BE2C (cell line): ENCODE data around the gene DTX1. TPM values are rescaled to one million over a fixed set of nuclear protein-coding genes. Genes with fewer than 3 reads are reported as not detected.

Experiments
- DNase-seq: peaks from one replicate; pipeline ENCODE4 v3.0.0-alpha.2; 2020
- H3K27me3 ChIP-seq: fragments of 250-450 bp; sonication (Bioruptor Pico); 2 replicates; pipeline ENCODE4 v1.5.1; 2020; ENCODE audit warnings: mild to moderate bottlenecking
- H3K36me3 ChIP-seq: fragments of 250-450 bp; sonication (Bioruptor Pico); 2 replicates; pipeline ENCODE4 v1.5.1; 2020; ENCODE audit warnings: mild to moderate bottlenecking
- H3K4me1 ChIP-seq: fragments of 250-450 bp; sonication (Bioruptor Pico); 2 replicates; pipeline ENCODE4 v1.5.1; 2020
- H3K4me3 ChIP-seq: 2 replicates; pipeline ENCODE4 v1.5.1; 2011; ENCODE audit warnings: low read depth, low read length
- H3K9me3 ChIP-seq: fragments of 250-450 bp; sonication (Bioruptor Pico); 2 replicates; pipeline ENCODE4 v1.5.1; 2020
- CTCF ChIP-seq: IDR thresholded peaks from 2 replicates; pipeline ENCODE4 v1.5.1; 2012; ENCODE audit warnings: mild to moderate bottlenecking, low read depth, low read length
- polyA plus RNA-seq: library from polyadenylated mRNA; unstranded; fragments of >200 nt; gene quantifications from one replicate; pipeline ENCODE4 v1.2.1, GENCODE V29; 2012; ENCODE audit warnings: low read depth, missing spikeins; ENCODE audit not compliant: insufficient read length, insufficient read depth

Gene DTX1
- polyA plus RNA-seq = 11.9 TPM

GRCh38 chr12:113056631-113057488 is at the start of gene DTX1:
TSS of gene DTX1 (plus strand) at chr12:113056730. CDS start at chr12:113058193, 1,463 bp downstream.
- TF ChIP-seq CTCF = no peak
- no peaks in the 10 kb centered on the region for H3K9me3 ChIP-seq
- H3K4me3 ChIP-seq = peak within 1 kb of the TSS; percentile 58
- DNase-seq = no peak
- peaks cover 15% of the 10 kb centered on the region for H3K27me3 ChIP-seq
- H3K4me1 ChIP-seq = peaks cover 7% of the 10 kb centered on the region
- H3K36me3 ChIP-seq = no peaks in the 10 kb centered on the region

GRCh38 chr12:113007166-113007565 is 49.4 kb upstream of the DTX1 start:
- Histone ChIP-seq H3K36me3 (no peaks in the 10 kb centered on the region), H3K4me3 (no peak overlapping the region), H3K27me3 (no peaks in the 10 kb centered on the region), H3K9me3 (no peaks in the 10 kb centered on the region), H3K4me1 (no peaks in the 10 kb centered on the region)
- no peak for DNase-seq
- no peak for TF ChIP-seq CTCF

GRCh38 chr12:113010701-113011100 is 45.8 kb upstream of the DTX1 start:
- Histone ChIP-seq H3K27me3 (no peaks in the 10 kb centered on the region), H3K4me1 (no peaks in the 10 kb centered on the region), H3K4me3 (no peak overlapping the region), H3K36me3 (no peaks in the 10 kb centered on the region), H3K9me3 (no peaks in the 10 kb centered on the region)
- no peak for DNase-seq
- TF ChIP-seq CTCF = no peak

- no peaks in the 10 kb centered on the region for H3K36me3 ChIP-seq
Measured at GRCh38 chr12:113014565-113014964, 42.0 kb upstream of the DTX1 start.

GRCh38 chr12:113016796-113017195 is 39.7 kb upstream of the DTX1 start:
- Histone ChIP-seq H3K36me3 (no peaks in the 10 kb centered on the region), H3K27me3 (no peaks in the 10 kb centered on the region), H3K9me3 (no peaks in the 10 kb centered on the region), H3K4me3 (no peak overlapping the region), H3K4me1 (no peaks in the 10 kb centered on the region)
- no peak for DNase-seq
- no peak for TF ChIP-seq CTCF

More at GRCh38 chr12:113014565-113014964, 42.0 kb upstream of the DTX1 start:
- no peak overlapping the region for H3K4me3 ChIP-seq
- no peaks in the 10 kb centered on the region for H3K9me3 ChIP-seq
- no peaks in the 10 kb centered on the region for H3K4me1 ChIP-seq
- no peaks in the 10 kb centered on the region for H3K27me3 ChIP-seq
- no peak for TF ChIP-seq CTCF
- DNase-seq = no peak

GRCh38 chr12:113019025-113019424 is 37.5 kb upstream of the DTX1 start:
- no peak overlapping the region for H3K4me3 ChIP-seq
- H3K9me3 ChIP-seq = no peaks in the 10 kb centered on the region
- no peaks in the 10 kb centered on the region for H3K36me3 ChIP-seq
- H3K4me1 ChIP-seq = no peaks in the 10 kb centered on the region
- no peak for DNase-seq
- H3K27me3 ChIP-seq = no peaks in the 10 kb centered on the region
- no peak for TF ChIP-seq CTCF
